Heart right ventricle (tissue), 16 donors: ENCODE data around the gene PPP1R18. TPM values are rescaled to one million over a fixed set of nuclear protein-coding genes. Genes with fewer than 3 reads are reported as not detected.
"Not testable (repeated sequence)": the region's sequence is repeated elsewhere in the genome, so short reads cannot be mapped to it uniquely, and the experiment has no call there.

Experiments used
- ATAC-seq, 8 donors: fragments of 200-7000 bp; cut with Tn5 transposase; one replicate each; pipeline ENCODE4 v1.9.1; 2020; ENCODE audit warnings: mild to moderate bottlenecking in 8 of 8, moderate library complexity in 8 of 8, moderate number of reproducible peaks in 1 of 8
- DNase-seq, 2 donors: peaks; one replicate each; pipeline ENCODE4 v3.0.0-alpha.2; 2020
- H3K27ac ChIP-seq, 10 donors: fragments of 200-600 bp; sonication (generic) in 2 of 10; one replicate each; pipeline versions ENCODE4 v1.5.0 to v1.8.0; 2020 to 2022; ENCODE audit warnings: mild to moderate bottlenecking in 3 of 10
- H3K27me3 ChIP-seq, 7 donors: fragments of 200-600 bp; one replicate each; pipeline ENCODE4 v1.8.0; 2021 to 2022; ENCODE audit warnings: mild to moderate bottlenecking in 2 of 7
- H3K36me3 ChIP-seq, 9 donors: fragments of 200-600 bp; sonication (generic) in 1 of 9; one replicate each; pipeline versions ENCODE4 v1.5.0 to v1.8.0; 2020 to 2022; ENCODE audit warnings: mild to moderate bottlenecking in 2 of 9
- H3K4me1 ChIP-seq, 9 donors: fragments of 200-600 bp; sonication (generic) in 1 of 9; one replicate each; pipeline versions ENCODE4 v1.5.0 to v1.8.0; 2020 to 2022; ENCODE audit warnings: mild to moderate bottlenecking in 4 of 9
- H3K4me3 ChIP-seq, 10 donors: fragments of 200-600 bp; sonication (generic) in 2 of 10; one replicate each; pipeline versions ENCODE4 v1.5.0 to v1.8.0; 2020 to 2022; ENCODE audit warnings: mild to moderate bottlenecking in 7 of 10, moderate library complexity in 2 of 10
- H3K9me3 ChIP-seq, 11 donors: fragments of 200-600 bp in 10 of 11; sonication (generic) in 2 of 11; one replicate each; pipeline versions ENCODE4 v1.5.0 to v1.8.0; 2013 to 2022; ENCODE audit warnings: mild to moderate bottlenecking in 2 of 11, control low read depth in 1 of 11, moderate library complexity in 1 of 11
- WGBS, 2 donors: extraction: QIAGEN DNeasy Blood & Tissue Kit; methylation state at CpG; one replicate each; pipeline ENCODE4 v1.1.7; 2013; ENCODE audit warnings: inconsistent platforms in 1 of 2; 5-methylcytosine and 5-hydroxymethylcytosine counted together
- intact Hi-C, 10 donors: fragments of 100-400 bp; cut with DNase I; formaldehyde crosslinking; loops; one replicate each; pipeline versions ENCODE4 v1.11.1 to v1.14.2; 2022
- polyA plus RNA-seq, 2 donors: library from polyadenylated mRNA; stranded (reverse); fragments of 200-250 nt; gene quantifications; one replicate each; pipeline ENCODE4 v1.2.3, GENCODE V29; 2013
- total RNA-seq, 10 donors: library from RNA; stranded (reverse); fragmentation: NEBNext Ultra II Directional in 3 of 10; extraction: Animal tissue kit (Norgen Biotek cat#: 25700) in 3 of 10; gene quantifications; one replicate each; pipeline versions ENCODE4 v1.2.1 to v1.2.4, GENCODE V29; 2021 to 2023
- TF ChIP-seq, protein P1 (sequence below), 9 donors: fragments of 200-600 bp; sonication (generic) in 2 of 9; IDR thresholded peaks; one replicate each; pipeline versions ENCODE4 v1.5.0 to v1.8.0; 2021 to 2022; ENCODE audit warnings: antibody characterized with exemption in 9 of 9, mild to moderate bottlenecking in 5 of 9, moderate library complexity in 1 of 9
- donor health status: Arrhythmogenic right ventricular cardiomyopathy.
- donor health status: ischemic (EF 13 %, LVEDD 7.1; RV severe dilation, severe dysfunction).
- donor health status: healthy with polysubstance abuse.
- donor health status: DM: no; HTN: yes; CAD: no.
- donor health status: DM: no; HTN: no; CAD: no.
- donor health status: ischemic (EF 25% LVEDD 6.9; RV normal size, moderate dysfunction).
- donor health status: ischemic (EF 25% LVEDD 5.7; RV mildly dilated, moderate dysfunction).
- donor health status: healthy.
- donor health status: DM: yes; HTN: yes; CAD: no.
- donor health status: Ischemic cardiomyopathy.
- donor health status: ischemic (EF 35%, LVEDD 5.7; RV mildly dilated, moderate dysfunction).
- donor health status: nonischemic (EF 11% LVEDD 7.7; RV severe dilation, severe dysfunction).
- donor health status: DM: yes; HTN: yes; CAD: no.
- donor health status: PGD.
- donor health status: ischemic (EF 29% LVEDD 5.4; RV normal size, mild dysfunction).
- donor health status: nonischemic (EF 23%, LVEDD 6.1; RV moderate dilation, normal function).

The PPP1R18 gene
- total and polyA plus RNA-seq, 12 donors = 8.2 to 47.7 (median 17.2) TPM

- Histone ChIP-seq H3K4me1 (peaks cover 0 to 30% (median 18%) of the 10 kb centered on the region in 9 donors), H3K27me3 (no peaks in the 10 kb centered on the region), H3K36me3 (peaks cover 0 to 58% (median 32%) of the 10 kb centered on the region in 9 donors), H3K4me3 (peak within 1 kb of the TSS; percentile 70 to 99 (median 89)), H3K27ac (peak within 1 kb of the TSS in 9 of 10 donors; percentile 57 to 91 (median 79)), H3K9me3 (no peaks in the 10 kb centered on the region)
- TF ChIP-seq, protein P1, sequence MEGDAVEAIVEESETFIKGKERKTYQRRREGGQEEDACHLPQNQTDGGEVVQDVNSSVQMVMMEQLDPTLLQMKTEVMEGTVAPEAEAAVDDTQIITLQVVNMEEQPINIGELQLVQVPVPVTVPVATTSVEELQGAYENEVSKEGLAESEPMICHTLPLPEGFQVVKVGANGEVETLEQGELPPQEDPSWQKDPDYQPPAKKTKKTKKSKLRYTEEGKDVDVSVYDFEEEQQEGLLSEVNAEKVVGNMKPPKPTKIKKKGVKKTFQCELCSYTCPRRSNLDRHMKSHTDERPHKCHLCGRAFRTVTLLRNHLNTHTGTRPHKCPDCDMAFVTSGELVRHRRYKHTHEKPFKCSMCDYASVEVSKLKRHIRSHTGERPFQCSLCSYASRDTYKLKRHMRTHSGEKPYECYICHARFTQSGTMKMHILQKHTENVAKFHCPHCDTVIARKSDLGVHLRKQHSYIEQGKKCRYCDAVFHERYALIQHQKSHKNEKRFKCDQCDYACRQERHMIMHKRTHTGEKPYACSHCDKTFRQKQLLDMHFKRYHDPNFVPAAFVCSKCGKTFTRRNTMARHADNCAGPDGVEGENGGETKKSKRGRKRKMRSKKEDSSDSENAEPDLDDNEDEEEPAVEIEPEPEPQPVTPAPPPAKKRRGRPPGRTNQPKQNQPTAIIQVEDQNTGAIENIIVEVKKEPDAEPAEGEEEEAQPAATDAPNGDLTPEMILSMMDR (IDR thresholded peaks at IDR 0.05) = peak; percentile 79 to 93 (median 87)
- peak; percentile 86 to 95 (median 91) for ATAC-seq
- peak; percentile 94 to 98 for DNase-seq
- 0% methylated on average over 57 of the region's 57 CpGs for WGBS, 2 donors
- intact Hi-C loops = loop anchor here in 6 of 10 donors (2.0 to 10.0 kb wide), 6 partner anchors 45 to 205 kb away; partner anchors contain the start of genes HLA-E (in 4 of the 6) and ATAT1 (in 2 of the 6)
These were observed 13.8 kb downstream of the PPP1R18 start, which contains the start of gene DHX16 for GRCh38 chr6:30672445-30673253. Gene DHX16, minus strand, starts transcription at chr6:30673006. Its CDS starts 165 bp downstream, at chr6:30672841.

- Histone ChIP-seq H3K4me3 (peak overlapping the region in 1 of 10 donors; percentile 70), H3K36me3 (peaks cover 0 to 58% (median 22%) of the 10 kb centered on the region in 9 donors), H3K27ac (no peak overlapping the region), H3K4me1 (peaks cover 0 to 26% (median 18%) of the 10 kb centered on the region in 9 donors), H3K9me3 (no peaks in the 10 kb centered on the region), H3K27me3 (no peaks in the 10 kb centered on the region)
- WGBS, 2 donors = 79% methylated on average over 27 of the region's 27 CpGs
- DNase-seq (no peak), ATAC-seq (no peak)
- TF ChIP-seq, protein P1 (IDR thresholded peaks at IDR 0.05) = no peak
- intact Hi-C loops = loop anchor here in 6 of 10 donors (5.0 to 10.0 kb wide), 5 partner anchors 44 to 206 kb away; partner anchors contain the start of genes HLA-E (in 4 of the 6) and ATAT1 (in 2 of the 6)
These were observed 15.5 kb downstream of the PPP1R18 start for GRCh38 chr6:30670760-30671527.

GRCh38 chr6:30666300-30666699 is 20.1 kb downstream of the PPP1R18 start:
- WGBS, 2 donors = 80 to 85% methylated on average over 2 of the region's 2 CpGs
- H3K4me1 ChIP-seq, H3K4me3 ChIP-seq, H3K27ac ChIP-seq, H3K9me3 ChIP-seq, H3K27me3 ChIP-seq, intact Hi-C loops, ATAC-seq, DNase-seq: not testable (repeated sequence)
- peaks cover 0 to 100% (median 58%) of the 10 kb centered on the region in 9 donors for H3K36me3 ChIP-seq

DNA sequence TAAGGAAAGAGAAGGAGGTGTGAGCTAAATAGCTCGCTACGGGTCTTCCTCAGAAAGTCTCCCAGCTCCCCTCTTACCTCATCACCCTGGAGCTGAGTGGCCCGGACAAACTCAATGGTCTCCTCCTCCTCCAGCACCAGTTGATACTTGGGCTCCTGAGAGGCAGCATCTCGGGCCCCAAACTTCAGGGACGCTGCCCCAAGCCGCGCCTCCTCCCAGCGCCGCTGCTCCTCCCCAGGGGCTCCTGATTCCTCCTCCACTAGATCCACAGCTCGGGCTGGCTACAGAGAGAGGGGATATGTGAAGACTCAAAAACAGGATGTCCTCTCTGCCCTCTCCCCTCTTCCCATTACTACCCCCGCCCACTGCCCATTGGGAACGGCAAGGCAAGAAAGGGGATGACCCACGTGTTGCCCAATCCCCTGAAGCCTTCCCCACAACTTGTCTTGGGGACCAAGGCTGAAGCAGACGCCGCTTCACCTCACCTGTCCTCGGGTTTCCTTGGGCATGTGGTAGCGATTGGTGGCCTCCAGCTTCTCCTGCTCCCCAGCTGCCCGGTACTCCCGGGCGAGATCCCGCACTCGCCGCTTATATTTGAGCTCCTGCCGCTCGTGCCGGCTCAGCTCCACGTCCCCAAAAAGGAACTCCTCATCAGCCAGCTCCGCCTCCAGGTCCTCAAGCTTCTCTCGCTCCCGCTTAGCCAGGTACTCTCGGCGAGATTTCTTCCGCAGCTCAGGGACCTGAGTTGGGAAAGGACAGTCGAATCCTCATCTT is 21.3 kb downstream of the PPP1R18 start:
- Histone ChIP-seq H3K36me3 (peaks cover 0 to 100% (median 62%) of the 10 kb centered on the region in 9 donors), H3K27ac (no peak overlapping the region)
- DNase-seq = no peak

GRCh38 chr6:30657922-30658321 is 28.5 kb downstream of the PPP1R18 start:
- intact Hi-C loops = not testable (repeated sequence)

More for the DNA sequence above, 21.3 kb downstream of the PPP1R18 start:
- TF ChIP-seq, protein P1 (IDR thresholded peaks at IDR 0.05) = no peak
- ATAC-seq = peak in 3 of 8 donors; percentile 15 to 46 (median 19)
- intact Hi-C loops = no loop called here
- no peaks in the 10 kb centered on the region for H3K9me3 ChIP-seq
- H3K4me1 ChIP-seq = no peaks in the 10 kb centered on the region
- H3K4me3 ChIP-seq = no peak overlapping the region
- no peaks in the 10 kb centered on the region for H3K27me3 ChIP-seq
- WGBS, 2 donors = 91 to 93% methylated on average over 34 of the region's 34 CpGs

More at GRCh38 chr6:30657922-30658321, 28.5 kb downstream of the PPP1R18 start:
- H3K4me1 ChIP-seq, H3K27ac ChIP-seq, ATAC-seq, DNase-seq, H3K9me3 ChIP-seq, H3K27me3 ChIP-seq, H3K4me3 ChIP-seq: not testable (repeated sequence)
- peaks cover 9 to 100% (median 88%) of the 10 kb centered on the region in 9 donors for H3K36me3 ChIP-seq
- 91 to 95% methylated on average over 5 of the region's 5 CpGs for WGBS, 2 donors
